HG03521 (cell line): Measurements from ENCODE around the gene FNDC3B.
"Not testable (repeated sequence)": the region's sequence is repeated elsewhere in the genome, so short reads cannot be mapped to it uniquely, and the experiment has no call there.

ENCODE experiments used
- ATAC-seq: cut with Tn5 transposase; IDR thresholded peaks from one replicate; pipeline ENCODE4 v1.9.1; 2021; ENCODE audit warnings: mild to moderate bottlenecking, moderate library complexity; ENCODE audit not compliant: unreplicated experiment

The FNDC3B gene

GRCh38 chr3:172090035-172090434 lies 50.7 kb downstream of the FNDC3B start:
- no peak for ATAC-seq

GRCh38 chr3:172092658-172093057 lies 53.3 kb downstream of the FNDC3B start:
- no peak for ATAC-seq

- not testable (repeated sequence) for ATAC-seq
Measured at GRCh38 chr3:172093581-172094443, 54.4 kb downstream of the FNDC3B start.

GRCh38 chr3:172094621-172095557 lies 55.5 kb downstream of the FNDC3B start:
- ATAC-seq = peak; percentile 94

DNA sequence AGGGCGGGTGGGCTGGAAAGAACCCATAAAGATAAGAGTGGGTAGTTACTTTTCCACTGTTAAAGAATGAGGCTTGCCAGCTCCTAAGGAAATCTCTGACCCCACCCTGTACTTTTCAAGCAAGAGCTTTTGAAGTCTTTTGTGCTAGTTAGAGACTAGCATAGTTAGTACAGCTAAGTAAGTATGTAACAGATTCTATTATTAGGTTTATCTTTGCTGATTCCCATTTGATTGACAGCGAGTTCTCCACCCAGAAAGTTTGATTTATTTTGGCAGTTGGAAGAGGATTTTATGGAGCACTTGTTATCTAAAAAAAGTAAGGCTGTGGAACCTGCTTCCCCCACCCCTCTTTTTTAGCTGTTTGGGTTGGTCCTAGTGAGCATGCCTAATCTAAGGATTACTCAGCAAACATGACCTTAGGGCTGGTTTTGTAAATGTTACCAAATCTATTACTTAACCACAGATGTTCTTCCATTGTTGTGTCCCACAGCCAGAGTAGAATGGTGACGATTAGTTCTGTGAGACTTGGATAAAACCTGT lies 57.6 kb downstream of the FNDC3B start:
- no peak for ATAC-seq

DNA sequence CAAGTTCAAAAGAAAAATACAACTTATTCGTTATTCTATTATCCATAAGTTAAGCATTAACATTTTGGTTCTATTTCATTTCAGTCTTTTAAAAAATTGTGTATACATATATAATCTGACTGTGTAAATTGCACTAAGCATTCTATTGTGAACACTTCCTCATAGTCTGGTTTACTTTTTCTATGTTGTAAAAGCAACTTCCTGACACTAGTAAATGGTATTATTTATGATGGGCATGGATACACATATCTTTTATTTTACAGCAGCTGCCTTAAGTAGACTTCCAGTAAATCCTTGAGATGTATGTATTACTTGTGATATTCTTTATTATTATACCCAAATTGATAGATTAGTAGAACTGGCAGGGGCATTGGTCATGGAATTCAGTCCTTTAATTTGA lies 58.2 kb downstream of the FNDC3B start:
- ATAC-seq = no peak

- ATAC-seq = no peak
Measured at GRCh38 chr3:172098698-172099494, 59.5 kb downstream of the FNDC3B start.

GRCh38 chr3:172099495-172099808 lies 60.1 kb downstream of the FNDC3B start:
- no peak for ATAC-seq

- peak; percentile 44 for ATAC-seq
Measured at GRCh38 chr3:172100482-172100881, 61.1 kb downstream of the FNDC3B start.

DNA sequence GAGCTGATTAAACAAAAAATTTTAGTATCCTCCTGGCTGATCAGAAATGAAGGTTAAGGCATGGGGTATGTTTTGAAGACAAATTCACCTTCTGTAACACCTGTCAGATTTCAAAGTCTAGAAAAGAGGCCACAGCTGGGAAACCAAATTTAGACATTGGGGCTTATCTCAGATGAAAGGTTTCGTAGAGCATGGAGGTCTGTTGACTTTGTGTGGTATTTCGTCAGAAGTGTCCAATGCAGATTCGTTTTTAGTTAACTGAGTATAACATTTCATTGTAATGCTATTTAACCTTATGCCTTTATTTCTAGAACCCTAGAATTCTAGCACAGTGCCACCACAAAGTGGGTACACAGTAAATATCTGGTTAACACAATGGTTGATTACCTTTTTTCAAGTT lies 61.7 kb downstream of the FNDC3B start:
- peak; percentile 65 for ATAC-seq

GRCh38 chr3:172102123-172102882 lies 62.9 kb downstream of the FNDC3B start:
- no peak for ATAC-seq

DNA sequence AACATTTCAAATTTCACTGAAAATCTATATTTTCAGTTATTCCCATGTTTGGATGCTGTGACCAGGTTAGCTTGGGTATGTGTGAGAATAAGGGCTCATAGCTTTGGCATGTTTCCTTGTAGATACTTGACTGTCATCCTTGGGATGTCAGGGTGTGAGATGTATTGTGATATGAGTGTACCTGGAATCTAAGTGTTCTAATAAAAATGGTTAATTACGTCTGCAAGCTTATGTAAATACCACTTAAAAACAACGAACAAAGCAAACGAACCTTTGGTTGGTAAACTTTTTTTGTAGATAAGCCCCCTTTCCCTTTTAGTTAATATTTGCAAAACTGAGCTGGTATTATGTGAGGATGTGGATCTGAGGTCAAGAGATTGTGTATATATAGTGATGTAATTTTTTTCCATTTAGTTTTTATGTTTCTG lies 63.5 kb downstream of the FNDC3B start:
- ATAC-seq = no peak

DNA sequence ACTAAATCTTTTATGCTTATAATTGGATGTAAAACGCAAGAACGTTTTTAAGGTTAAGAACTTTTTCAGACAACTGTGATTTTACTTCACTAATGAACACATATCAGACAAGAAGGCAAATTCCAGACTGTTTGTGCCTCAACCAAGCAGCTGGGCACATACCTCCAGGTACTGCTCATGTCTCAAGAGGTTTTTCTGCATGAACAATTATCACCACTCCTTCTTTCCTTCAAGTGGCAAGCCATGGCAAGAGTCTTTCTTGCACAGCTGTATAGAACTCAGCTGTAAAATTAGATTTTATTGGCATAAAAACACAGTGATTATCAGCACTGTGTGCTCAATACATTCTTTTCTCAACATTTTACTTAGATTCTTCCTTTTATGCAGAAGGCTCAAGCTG lies 64.3 kb downstream of the FNDC3B start:
- ATAC-seq = no peak

DNA sequence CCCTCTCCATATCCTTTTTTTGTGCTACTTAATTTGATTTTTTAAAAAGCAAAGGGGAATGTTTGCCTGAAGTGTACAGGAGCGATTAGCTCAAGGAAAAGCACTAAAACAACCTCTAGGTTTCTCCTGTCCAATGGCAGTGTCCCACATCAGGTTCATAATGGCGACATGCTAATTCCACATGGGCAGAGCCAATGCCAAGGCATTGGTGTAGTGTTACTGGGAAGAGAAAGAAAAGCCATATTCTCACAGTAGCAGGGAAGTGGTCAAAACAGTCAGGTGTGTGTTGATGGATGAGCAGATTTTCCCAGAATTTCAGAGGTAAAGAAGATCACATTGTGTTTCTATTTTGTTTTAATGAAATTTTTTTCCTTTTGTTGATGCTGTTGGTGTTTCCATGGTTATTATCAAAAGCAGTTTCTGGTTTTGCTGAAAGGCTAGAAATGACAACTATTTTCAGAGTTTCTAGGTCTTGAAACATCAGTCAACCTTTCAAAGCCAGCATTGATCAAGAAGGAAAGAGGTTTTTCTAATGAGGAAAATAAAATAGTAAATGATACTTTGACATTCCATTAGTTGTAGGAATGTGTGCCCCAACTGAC lies 65.2 kb downstream of the FNDC3B start:
- no peak for ATAC-seq

GRCh38 chr3:172106037-172106954 lies 66.9 kb downstream of the FNDC3B start:
- ATAC-seq = no peak

- peak; percentile 36 for ATAC-seq
Measured at GRCh38 chr3:172106989-172107388, 67.6 kb downstream of the FNDC3B start.

GRCh38 chr3:172107403-172107802 lies 68.0 kb downstream of the FNDC3B start:
- ATAC-seq = peak; percentile 84

DNA sequence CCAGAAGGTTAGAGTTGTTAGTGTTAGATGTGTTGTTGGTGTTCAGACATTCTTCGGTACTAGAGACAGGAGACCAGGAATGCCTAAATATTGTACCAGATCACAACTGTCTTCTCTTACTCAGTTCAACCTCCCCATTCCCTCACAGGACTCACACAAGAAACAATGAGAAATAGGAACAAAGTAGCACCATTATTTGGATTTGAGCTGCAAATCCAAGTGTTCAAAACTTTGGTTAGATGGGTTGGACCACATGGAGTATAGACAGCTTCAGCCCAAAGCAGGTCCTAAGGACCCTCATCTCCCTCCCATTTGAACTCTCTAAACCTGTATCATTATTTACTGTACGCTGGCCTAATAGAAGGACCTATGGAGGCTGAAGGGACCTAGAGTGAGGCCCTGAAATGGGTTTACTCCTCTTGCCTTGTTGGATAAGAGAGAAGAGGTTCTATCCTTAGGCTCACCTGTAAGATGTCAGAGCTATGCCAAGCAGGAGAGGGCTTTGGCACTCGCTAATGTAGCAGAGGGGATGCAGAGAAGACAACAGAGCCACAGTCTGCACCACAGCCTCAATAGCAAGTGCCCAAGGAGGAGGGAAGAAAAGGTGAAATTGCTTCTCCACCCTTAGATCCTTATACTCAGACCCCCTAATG lies 70.9 kb downstream of the FNDC3B start:
- ATAC-seq = no peak
